ENCODE measurements around the gene CLCN7. TPM values are rescaled to one million over a fixed set of nuclear protein-coding genes. Genes with fewer than 3 reads are reported as not detected.
A peak's percentile ranks its signal among the peaks of the same experiment; 100 is the strongest.

CLCN7 gene
- total RNA-seq, 1 donor from 2014 or later = 36.6 TPM

- Histone ChIP-seq H3K27me3 (ENCODE audit: control insufficient read depth, insufficient read depth, low read length) (no peaks in the 10 kb centered on the region), H3K4me3 (ENCODE audit: low read depth, low read length) (no peak overlapping the region), H3K36me3 (ENCODE audit: control insufficient read depth, insufficient read depth, low read length) (no peaks in the 10 kb centered on the region)
- no peak for FAIRE-seq
- DNase-seq (ENCODE audit: low read depth) = no peak
- TF ChIP-seq CTCF (IDR thresholded peaks at IDR 0.05; ENCODE audit: insufficient read depth, low read length, severe bottlenecking) = no peak
Observed at GRCh38 chr16:1425616-1426370, 49.0 kb downstream of the CLCN7 start.

GRCh38 chr16:1424028-1424427 is 50.8 kb downstream of the CLCN7 start:
- H3K36me3 ChIP-seq (ENCODE audit: control insufficient read depth, insufficient read depth, low read length) = no peaks in the 10 kb centered on the region
- FAIRE-seq (no peak), DNase-seq (ENCODE audit: low read depth) (no peak)
- H3K27me3 ChIP-seq (ENCODE audit: control insufficient read depth, insufficient read depth, low read length) = no peaks in the 10 kb centered on the region
- no peak overlapping the region for H3K4me3 ChIP-seq (ENCODE audit: low read depth, low read length)
- TF ChIP-seq CTCF (IDR thresholded peaks at IDR 0.05; ENCODE audit: insufficient read depth, low read length, severe bottlenecking) = no peak

- Histone ChIP-seq H3K27me3 (ENCODE audit: control insufficient read depth, insufficient read depth, low read length) (no peaks in the 10 kb centered on the region), H3K36me3 (ENCODE audit: control insufficient read depth, insufficient read depth, low read length) (no peaks in the 10 kb centered on the region), H3K4me3 (ENCODE audit: low read depth, low read length) (no peak overlapping the region)
- FAIRE-seq (no peak), DNase-seq (ENCODE audit: low read depth) (no peak)
- TF ChIP-seq CTCF (IDR thresholded peaks at IDR 0.05; ENCODE audit: insufficient read depth, low read length, severe bottlenecking) = no peak
Observed at GRCh38 chr16:1422076-1422475, 52.8 kb downstream of the CLCN7 start.

- H3K36me3 ChIP-seq (ENCODE audit: control insufficient read depth, insufficient read depth, low read length) = no peaks in the 10 kb centered on the region
- no peak for TF ChIP-seq CTCF (IDR thresholded peaks at IDR 0.05; ENCODE audit: insufficient read depth, low read length, severe bottlenecking)
- DNase-seq (ENCODE audit: low read depth) (no peak), FAIRE-seq (no peak)
- H3K4me3 ChIP-seq (ENCODE audit: low read depth, low read length) = peak overlapping the region; percentile 98
- no peaks in the 10 kb centered on the region for H3K27me3 ChIP-seq (ENCODE audit: control insufficient read depth, insufficient read depth, low read length)
Observed at GRCh38 chr16:1420111-1420539, 54.7 kb downstream of the CLCN7 start.

- H3K36me3 ChIP-seq (ENCODE audit: control insufficient read depth, insufficient read depth, low read length) = no peaks in the 10 kb centered on the region
- no peaks in the 10 kb centered on the region for H3K27me3 ChIP-seq (ENCODE audit: control insufficient read depth, insufficient read depth, low read length)
- no peak for FAIRE-seq
- H3K4me3 ChIP-seq (ENCODE audit: low read depth, low read length) = no peak overlapping the region
- peak; percentile 4 for DNase-seq (ENCODE audit: low read depth)
- no peak for TF ChIP-seq CTCF (IDR thresholded peaks at IDR 0.05; ENCODE audit: insufficient read depth, low read length, severe bottlenecking)
Observed at GRCh38 chr16:1416521-1416941, 58.3 kb downstream of the CLCN7 start.
